ENCODE measurements around the gene FAAP20.
A peak's percentile ranks its signal among the peaks of the same experiment; 100 is the strongest.

FAAP20 gene

DNA sequence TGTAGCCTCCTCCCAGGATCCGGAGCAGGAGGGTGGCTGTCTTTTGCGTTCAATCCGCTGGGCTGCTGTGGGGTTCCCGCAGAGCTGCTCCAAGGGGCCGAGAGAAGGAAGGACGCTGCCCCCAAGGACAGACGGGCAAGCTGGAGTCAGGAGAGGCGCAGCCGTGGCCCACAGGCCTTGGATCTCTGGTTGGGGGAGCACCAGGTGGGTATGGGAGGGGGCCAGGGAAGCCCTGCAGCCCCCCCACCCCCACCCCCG, 17.6 kb upstream of the FAAP20 start:
- DNase-seq (ENCODE audit: low read depth) = no peak

DNA sequence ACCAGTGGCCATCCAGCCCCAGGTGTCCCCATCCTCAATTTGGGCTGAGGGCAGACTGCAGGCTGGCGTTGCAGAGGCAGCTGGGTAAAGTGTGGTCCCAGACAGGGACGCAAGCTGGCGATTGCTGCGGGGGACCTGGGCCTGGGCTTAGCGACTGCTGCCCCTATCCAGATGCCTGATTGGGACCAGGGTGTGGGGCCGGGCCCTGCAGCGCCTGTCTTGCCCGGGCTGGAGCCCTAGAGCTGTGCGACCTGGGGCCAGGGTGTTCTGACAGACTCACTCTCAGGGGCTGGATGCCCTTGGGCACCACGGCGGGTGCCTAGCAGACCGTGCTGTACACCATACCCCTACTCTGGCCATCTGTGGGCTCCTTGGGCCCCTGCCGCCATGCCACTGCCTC, 16.2 kb upstream of the FAAP20 start:
- DNase-seq (ENCODE audit: low read depth) = no peak

DNA sequence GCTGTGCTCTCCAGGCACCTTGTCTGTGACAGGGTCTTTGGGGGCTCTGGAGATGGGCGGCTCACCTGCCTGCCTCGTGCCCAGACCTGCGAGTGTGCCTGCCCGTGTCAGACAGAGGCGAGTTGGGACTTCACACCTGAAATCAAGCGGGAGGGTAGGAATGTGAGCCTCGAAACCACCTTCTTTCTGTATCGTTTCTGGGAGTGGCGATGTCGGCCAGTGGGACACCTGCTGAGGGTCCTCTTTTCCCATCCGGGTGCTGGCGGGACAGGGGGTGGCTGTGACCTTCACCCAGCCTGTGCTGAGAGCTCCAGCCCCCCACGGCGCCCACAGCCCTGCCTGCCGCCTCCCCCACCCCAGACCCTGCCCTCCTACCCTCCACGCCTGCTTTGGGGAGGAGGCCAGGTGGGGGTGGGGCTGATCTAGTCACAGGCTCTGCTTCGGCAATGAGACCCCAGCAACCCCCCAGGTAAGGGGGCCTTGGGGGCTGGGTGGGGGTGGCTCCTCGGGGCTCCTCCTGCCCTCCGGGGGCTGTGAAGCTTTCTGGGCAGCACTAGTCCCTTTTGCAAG, 15.6 kb upstream of the FAAP20 start:
- no peak for DNase-seq (ENCODE audit: low read depth)

DNA sequence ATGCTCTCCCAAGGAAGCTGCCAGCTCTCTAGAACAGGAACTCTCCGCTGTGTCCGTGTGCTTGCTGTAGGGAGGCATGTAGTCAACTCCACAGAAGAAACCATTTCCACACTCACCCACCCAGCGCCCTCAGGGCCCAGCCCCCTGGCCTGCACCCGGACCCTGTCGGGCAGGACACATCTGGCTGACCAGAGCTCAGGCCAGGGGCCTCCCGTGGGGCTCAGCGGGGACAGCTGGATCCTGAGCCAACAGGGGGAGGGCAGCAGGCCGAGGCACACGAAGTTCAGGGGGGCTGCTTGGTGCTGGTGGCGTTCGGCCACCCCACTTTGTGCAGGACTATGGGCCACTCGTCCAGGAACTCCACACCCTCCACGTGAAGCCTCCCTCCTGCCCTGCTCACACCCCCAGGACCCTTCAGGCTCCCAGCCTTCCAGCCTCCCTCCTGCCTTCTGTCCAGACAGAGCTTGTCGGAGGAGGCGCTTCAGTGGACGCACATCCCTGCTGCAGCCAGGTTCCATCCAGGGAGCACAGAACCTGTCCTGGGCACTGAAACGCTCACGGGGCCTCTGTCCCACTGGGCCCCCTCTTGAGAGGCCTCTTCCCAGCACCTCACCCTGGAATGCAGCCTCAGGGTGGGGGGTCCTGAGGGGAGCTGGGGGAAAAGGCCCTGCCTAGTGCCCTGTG, 15.0 kb upstream of the FAAP20 start:
- no peak for DNase-seq (ENCODE audit: low read depth)

DNA sequence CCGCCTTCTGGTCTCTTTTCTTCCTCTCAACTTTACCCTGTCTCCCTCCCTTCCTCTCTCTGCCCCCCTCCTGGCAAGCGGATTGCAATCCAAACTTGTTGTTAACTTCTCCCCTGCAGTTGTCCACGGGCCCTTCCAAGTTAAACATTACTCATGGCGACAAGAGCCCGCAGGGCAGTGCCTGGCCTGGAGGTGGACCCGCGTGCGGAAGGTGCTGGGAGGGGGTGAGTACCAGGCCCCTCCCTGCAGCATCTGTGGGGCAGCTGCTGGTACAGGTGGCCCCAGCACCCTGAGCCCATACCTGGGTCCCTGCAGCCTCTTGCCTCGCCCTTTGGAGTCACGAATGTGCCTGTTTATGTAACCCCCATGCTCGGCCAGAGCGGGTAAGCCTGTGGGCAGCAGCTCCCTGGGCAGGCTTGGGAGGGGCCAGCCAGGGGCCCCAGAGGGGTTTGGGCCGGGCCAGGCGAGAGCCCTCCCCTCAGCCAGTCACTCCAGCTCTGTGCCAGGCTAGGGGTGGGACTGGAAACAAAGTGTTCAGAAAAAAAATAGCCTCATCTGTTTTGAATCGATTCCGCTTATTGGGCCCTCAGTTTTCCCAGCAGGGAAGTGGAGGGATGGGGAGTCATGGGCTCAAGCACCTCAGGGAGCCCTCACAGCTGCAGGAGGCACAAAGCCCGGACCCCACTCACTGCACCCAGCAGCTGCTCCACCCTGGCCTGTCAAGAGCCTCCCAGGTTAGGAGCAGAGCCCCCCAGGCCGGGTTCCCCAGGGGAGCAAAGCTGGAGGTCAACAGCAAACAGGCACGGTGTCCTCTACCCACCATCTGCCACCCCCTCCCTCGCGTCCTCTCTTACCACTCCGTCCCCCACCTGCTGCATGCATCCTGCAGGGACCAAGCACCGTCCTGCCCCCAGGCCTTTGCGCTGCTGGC, 14.0 kb upstream of the FAAP20 start:
- DNase-seq (ENCODE audit: low read depth) = no peak

DNA sequence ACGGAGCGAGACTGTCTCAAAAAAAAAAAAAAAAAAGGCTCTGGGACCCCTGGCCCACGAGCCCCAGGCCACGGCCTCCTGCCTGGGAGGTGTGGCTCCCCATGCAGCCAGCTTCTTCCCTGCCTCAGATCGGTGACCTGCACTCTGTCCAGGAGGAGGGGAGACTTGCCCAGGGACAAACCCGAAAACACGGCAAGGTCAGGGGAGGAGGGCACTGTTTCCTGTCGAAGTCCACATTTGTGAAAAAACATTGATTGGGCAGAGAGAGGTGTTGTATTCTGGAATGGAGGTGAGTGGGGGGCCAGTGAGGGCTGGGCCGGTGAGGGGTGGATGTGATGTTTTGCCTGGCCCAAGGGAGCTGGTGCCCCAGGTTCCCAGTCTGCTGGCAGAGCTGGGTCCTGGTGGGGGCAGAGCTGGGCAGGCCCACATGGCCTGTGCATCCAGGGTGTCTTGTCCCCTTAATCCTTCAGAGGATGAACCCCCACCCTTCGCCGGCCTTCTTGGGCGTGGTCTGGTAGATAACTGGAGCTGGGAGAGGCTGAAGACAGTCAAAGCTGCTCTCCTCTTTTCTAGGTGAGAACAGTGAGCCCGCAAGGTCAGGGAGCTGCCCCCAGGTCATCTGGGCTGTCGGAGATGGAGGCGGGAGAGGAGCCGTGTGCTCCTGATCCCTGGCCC, 12.4 kb upstream of the FAAP20 start:
- no peak for DNase-seq (ENCODE audit: low read depth)

DNA sequence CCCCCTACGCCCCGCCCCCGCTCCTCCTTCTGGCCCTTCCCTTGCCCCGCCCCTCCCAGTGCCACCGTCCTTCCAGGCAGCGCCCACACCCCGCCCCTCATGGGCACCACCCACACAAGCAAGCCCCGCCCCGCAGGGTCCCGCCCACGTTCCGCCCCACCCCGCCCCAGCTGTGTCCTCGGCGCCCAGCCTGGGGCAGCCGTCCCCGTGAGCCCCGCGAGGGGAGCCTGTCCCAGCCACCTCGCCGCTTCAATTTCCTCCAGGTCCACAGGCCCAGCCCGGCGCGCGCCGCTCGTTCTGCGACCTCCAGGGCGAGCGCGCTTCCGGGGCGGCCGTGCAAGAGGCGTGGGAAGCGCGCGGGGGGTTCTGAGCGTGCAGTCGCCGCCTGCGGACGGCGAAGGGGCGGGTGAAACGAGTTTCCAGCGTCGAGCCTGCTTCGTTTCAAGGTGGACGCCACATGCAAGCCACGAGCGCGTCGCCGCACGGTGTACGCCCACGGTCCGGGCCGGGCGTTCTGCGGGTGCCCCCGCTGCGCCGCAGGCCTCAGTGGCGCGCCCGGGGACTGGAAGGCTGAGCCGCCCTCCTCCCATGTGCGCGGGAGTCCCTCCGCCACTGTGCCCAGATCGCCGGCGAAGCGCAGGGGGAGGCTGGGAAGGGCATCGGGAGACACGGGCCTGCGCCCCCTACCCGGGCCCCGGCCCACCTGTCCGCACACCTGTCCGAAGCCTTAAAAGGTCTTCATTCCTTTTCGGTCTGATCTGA, 10.8 kb upstream of the FAAP20 start:
- DNase-seq (ENCODE audit: low read depth) = peak; percentile 83

DNA sequence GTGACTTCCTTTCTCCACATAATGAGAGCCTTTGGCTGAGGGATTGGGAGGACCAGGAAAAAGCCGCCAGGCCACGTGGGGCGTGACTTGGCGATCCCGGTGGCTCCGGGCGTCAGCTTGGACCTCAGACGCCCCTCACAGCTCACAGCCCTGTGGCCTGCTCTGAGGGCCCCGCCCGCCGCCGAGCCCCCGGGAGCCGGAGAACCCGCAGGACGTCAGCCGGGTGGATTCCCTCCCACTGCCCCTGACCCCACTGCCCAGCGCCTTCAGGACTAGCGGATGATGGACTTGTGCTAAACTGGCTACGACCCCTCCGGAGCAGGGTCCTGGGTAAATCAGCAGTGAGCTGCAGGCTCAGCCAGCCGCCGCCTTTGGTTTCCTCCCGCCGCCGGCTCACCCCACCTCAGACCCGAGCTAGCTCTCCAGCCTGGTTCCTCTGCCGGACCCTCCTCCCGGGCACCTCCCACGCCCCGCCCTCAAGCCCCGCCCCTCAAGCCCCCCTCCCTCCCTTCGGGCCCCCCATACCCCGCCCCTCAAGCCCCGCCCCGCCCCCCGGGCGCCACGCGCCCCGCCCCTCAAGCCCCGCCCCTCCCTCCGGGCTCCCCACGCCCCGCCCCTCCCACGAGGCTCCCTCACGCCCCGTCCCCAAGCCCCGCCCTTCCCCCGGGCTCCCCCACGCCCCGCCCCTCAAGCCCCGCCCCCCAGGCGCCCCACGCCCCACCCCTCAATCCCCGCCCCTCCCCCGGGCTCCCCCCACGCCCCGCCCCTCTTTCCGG, 10.0 kb upstream of the FAAP20 start:
- DNase-seq (ENCODE audit: low read depth) = no peak

DNA sequence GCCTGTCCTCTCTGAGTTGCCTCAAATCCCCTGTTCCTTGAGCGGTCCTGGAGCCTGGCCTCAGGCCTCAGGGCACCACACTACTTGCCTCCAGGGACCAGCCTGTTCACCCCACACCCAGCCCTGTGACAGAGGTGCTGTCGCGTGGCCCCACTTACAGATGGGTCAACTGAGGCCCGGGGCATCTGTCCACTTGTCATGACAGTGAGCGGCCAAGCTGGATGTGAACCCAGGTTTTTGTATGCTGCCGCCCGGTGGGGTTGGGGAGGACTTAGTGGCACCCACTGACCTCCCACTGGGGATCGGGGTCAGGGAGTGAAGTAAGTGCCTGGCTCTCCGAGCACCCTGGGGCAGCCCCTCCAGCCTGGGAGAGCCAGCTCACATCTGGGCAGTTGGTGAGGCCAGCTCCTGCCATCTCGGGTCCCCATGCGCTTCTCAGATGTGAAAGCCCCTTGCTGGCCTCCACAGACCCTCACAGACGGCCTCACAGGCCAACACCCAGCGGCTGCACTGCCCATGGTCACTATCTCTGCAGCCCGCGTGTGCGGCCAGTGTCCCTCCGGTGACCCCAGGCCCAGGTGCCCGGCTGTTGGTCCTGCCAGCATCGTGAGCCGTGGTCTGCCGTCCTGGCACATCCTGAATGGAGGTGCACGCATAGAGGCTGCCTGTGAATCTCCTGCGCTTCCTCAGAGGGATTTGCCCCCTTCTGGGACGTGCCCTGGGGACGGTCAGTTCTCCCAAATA, 9.3 kb upstream of the FAAP20 start:
- no peak for DNase-seq (ENCODE audit: low read depth)

DNA sequence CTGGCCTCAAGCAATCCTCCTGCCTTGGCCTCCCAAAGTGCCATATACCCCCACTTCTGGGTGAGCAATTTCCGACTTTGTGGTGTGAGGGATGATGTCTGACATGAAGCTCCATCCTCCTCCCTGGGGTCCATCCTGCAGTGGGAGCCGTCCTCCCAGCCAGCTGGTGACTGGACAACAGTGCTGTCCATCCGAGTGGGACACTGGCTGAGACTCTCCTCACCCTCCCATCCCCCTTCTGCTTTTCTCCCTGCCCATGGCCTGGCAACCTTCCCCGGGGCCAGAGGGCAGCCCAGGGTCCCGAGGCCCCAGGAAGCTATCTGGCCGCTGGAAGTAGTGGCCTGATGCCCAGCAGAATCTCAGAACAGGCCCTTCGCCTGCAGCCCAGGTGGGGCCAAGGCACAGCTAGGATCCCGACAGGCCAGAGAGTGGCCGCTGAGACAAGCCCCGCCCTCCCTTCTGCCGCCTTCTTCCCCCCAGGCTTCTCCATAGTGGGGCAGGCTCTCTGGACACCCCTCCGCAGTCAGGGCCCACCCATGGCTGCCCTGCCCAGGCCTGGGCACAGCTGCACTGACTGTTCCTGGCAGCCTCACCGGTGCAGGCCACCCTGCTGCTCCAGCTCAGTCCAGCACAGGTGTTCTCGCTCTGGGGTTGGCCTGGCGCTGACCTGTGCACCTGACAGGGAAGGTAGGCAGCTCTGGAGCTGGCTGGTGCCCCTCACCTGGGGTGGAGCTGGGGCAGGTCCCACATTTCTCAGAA, 8.4 kb upstream of the FAAP20 start:
- no peak for DNase-seq (ENCODE audit: low read depth)

DNA sequence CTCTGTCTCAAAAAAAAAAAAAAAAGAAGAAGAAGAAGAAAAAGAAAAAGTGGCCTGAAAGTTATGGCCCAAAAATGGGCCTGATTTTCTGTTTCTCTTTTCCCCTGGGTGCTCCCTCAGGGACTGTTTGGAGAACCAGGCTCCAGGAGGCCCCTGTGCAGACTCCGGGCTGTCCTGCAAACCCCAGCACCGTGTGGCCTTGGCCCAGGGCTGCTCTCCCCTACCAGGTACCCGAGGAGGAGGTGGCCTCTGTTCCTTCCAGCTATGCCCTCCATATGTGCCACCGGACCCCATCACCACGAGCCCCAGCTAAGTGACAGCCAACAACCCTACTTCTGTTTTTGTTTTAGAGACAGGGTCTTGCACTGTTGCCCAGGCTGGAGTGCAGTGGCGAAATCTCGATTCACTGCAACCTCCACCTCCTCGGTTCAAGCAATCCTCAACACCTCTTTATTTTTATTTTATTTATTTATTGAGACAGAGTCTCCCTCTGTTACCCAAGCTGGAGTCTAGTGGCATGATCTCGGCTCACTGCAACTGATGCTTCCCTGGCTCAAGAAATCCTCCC, 7.5 kb upstream of the FAAP20 start:
- no peak for DNase-seq (ENCODE audit: low read depth)

DNA sequence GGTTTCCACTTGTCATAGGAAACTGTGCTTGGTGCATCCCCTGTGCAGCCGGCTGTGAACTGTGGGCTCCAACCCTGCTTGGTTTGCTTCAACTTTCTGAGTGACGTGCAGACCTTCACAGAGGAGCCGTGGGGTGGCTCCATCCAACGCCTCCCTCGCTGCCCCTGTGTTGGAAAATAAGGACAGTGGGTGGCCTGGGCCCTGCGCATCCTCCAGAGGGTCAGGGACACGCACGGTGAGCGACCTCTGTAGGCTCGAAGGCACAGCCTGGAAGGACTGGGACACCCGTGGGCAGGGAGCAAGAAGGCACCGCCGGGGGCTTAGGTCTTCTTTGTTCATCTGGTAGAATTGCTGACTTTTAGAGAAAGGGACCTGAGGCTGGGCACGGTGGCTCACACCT, 6.5 kb upstream of the FAAP20 start:
- DNase-seq (ENCODE audit: low read depth) = no peak

DNA sequence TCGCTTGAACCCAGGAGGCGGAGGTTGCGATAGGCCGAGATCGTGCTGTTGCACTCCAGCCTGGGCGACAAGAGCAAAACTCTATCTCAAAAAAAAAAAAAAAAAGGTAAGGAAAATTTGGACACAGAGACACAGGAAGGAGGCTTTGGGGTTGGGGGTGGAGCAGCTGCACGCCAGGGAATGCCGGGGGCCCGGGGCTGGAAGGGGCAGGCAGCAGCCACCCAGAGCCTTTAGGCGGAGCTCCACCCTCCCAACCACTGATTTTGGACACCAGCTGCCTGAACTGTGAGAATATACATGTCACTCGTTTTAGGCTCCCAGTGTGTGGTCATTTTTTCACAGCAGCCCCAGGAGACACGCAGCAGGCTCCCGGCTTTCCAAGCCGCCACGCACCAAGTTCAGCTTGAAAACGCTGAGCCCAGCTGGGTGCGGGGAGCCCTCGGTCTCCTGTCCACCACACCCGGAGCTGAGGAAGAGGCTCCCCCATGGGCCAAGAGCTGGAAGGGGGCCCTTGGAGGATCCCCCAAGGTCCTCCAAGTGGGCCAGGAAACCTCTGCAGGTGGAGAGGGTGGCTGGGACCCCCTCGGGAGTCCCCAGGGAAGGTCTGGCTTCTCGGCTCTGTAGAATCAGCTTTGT, 5.9 kb upstream of the FAAP20 start:
- DNase-seq (ENCODE audit: low read depth) = no peak

DNA sequence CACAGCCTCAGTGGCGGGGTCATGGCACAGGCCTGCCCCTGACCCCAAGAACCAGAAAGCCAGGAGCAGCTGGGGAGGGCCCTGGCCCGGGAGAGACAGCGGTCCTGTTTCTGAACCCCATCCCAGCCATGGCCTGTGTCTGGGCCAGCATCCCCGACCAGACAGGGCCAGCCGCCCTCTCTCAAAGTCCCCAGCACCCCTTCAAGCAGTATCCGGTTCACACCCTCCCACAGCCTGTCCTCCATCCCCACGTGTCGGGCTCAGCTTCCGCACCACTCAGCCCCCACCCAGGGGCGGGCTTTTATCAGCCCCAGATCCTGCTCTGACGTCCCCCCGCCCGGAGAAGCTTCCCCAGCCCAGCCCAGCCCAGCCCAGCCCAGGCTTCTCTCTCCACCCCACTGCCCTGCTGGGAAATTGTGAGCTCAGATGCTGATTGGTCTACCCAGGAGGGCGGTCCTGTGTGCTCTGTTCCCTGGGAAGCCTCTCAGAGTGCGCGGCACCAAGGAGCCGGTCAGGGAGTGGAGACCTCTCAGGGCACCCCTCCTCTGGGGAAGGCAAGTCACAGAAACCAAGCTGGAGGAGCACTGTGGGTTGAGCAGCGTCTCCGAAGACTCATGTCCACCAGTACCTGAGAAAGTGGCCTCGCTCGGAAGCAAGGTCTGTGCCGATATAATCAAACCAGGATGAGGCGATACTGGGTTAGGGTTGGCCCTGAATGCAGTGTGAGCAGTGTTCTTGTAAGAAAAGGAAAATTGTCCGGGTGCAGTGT, 4.7 kb upstream of the FAAP20 start:
- peak; percentile 79 for DNase-seq (ENCODE audit: low read depth)

DNA sequence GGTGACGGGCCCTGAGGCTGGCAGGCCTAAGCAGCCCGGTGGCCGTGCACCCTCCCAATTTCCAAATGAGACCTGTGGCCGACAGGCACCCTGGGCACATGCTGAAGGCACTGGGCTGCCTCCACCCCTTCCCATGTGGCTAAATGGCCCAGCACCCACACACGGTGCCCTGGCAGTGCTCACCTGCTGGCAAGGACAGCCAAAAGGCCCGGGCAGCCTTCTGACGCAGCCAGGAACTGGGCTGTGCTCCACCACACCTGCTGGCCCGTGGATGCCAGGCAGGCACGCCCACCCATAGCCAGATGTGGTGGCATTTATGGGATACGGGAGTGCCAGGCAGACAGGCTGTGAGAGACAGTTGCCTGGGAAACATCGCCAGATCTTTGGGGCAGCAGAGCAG, 4.0 kb upstream of the FAAP20 start:
- no peak for DNase-seq (ENCODE audit: low read depth)

DNA sequence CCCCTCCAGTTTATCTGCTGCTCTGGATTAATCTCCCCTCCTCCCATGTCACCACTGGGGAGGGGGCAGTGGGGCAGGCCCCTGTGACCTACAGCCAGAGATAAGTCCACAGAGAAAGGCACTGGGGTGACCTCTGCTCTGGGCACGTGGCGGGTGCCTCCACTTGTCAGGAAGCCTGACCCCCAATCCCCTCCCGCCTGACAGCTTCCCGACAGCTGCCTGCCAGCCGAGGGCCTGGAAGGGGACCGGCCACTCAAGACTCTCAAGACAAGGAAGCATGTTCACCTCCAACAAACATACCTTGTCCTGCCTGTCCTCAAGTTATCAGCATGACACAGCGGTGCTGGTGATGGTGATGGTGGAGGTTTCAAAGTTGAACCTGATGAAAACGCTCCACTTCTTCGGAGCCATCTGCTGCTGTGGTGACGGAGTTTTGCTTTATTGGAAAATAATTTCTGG, 3.2 kb upstream of the FAAP20 start:
- no peak for DNase-seq (ENCODE audit: low read depth)

DNA sequence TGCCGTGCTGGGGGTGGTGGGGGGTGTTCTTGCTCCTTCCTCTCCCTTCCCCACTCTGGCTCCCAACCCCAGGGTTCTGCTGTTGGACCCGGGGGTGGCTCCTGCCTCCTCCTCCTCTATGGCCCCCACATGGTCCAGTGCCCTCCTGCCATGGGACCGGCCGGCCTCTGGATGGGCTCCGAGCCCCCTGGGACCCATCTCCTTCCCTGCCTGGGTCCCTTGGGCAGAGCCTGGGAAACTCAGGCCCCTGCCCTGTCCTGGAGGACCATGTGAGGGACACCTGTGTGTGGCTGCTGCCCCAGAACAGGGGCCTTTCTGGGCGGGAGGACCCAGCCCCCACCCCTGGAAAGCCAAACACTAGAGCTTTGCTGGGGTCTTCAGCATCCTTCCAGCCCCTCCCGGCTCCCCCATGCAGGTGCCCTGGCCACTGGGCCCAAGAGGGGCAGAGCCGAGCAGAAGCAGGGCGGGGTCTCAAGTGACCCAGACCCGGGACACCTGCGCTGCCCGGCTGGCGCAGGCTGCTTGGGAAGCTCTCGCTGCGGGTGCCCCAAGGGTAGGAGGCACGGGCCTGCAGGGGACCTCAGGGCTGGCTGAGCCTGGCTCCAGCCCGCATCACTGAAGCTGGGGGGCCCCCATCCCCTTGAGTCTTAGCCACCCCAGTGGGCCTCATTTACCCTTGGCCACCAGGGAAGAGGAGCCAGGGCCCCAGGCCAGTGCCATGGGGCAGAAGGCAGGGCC, 2.5 kb upstream of the FAAP20 start:
- no peak for DNase-seq (ENCODE audit: low read depth)
